H1 (cell line): ENCODE measurements around the gene EPB41L4A. TPM values are rescaled to one million over a fixed set of nuclear protein-coding genes. Genes with fewer than 3 reads are reported as not detected.

Experiments used
- SAP30 ChIP-seq: fragments of 300-600 bp; sonication (generic); IDR thresholded peaks from 2 replicates; pipeline ENCODE4 v1.7.1; 2012; ENCODE audit warnings: low read length, moderate library complexity, mild to moderate bottlenecking, inconsistent platforms; ENCODE audit not compliant: insufficient read depth, insufficient replicate concordance
- polyA plus RNA-seq, 7 experiments: library from polyadenylated mRNA; depleted of rRNA in 3 of 7; stranded (reverse) in 5 of 7; unstranded in 2 of 7; fragments of >200 nt in 5 of 7; fragments of 200-250 nt in 2 of 7; gene quantifications; 1 replicate in 5 of 7; 2 replicates in 1 of 7; 4 replicates in 1 of 7; pipeline versions ENCODE4 v1.2.1 to v1.2.3, GENCODE V29; 2011 to 2013; ENCODE audit warnings: missing spikeins in 2 of 7, mixed read lengths in 2 of 7
- total RNA-seq: library from RNA; stranded (reverse); fragmentation: NEBNext Ultra II Directional; extraction: Animal tissue kit (Norgen Biotek cat#: 25700); gene quantifications from 2 replicates; pipeline ENCODE4 v1.2.1, GENCODE V29; 2021

EPB41L4A gene
- total and polyA plus RNA-seq, 2 of the 8 experiments (the other 6 are each of a cell fraction or from before 2014, with no cell fraction given) = 1.6 to 4.6 TPM

DNA sequence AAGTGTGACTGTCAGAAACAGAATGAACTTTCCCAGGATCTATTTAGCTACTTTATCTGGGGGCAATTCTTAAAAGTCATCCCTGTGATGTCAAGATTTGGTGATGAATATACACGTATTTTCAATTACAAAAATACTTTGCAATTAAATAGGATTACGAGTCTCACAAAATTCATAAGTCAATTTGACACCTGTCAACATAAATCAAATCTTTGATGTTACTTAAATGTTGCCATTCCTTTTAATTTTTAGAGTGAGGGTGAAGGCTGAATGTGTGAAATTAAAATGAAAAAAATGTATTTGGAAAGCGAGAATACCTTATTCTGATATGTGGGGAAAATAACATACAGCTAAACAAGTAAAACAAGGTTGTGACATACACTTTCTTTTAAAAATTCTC lies 202.9 kb downstream of the EPB41L4A start (continued):
- no peak for TF ChIP-seq SAP30
